ENCODE measurements around the gene CLEC18A.

CLEC18A gene

GRCh38 chr16:69927056-69927757, 23.9 kb upstream of the CLEC18A start:
- TF ChIP-seq CTCF (IDR thresholded peaks at IDR 0.05; ENCODE audit: low read depth, low read length) (no peak), POLR2A (IDR thresholded peaks at IDR 0.05; ENCODE audit: extremely low read depth, insufficient read length) (no peak), MAX (IDR thresholded peaks at IDR 0.05; ENCODE audit: low read depth, low read length) (no peak)
- no peak overlapping the region for H3K4me3 ChIP-seq (ENCODE audit: low read depth, low read length)
- DNase-seq (ENCODE audit: low read depth) = no peak

GRCh38 chr16:69928856-69929400, 22.2 kb upstream of the CLEC18A start:
- no peak overlapping the region for H3K4me3 ChIP-seq (ENCODE audit: low read depth, low read length)
- no peak for TF ChIP-seq MAX (IDR thresholded peaks at IDR 0.05; ENCODE audit: low read depth, low read length)
- no peak for TF ChIP-seq POLR2A (IDR thresholded peaks at IDR 0.05; ENCODE audit: extremely low read depth, insufficient read length)
- TF ChIP-seq MYC (IDR thresholded peaks at IDR 0.05; ENCODE audit: low read depth, low read length) = no peak
- no peak for TF ChIP-seq CTCF (IDR thresholded peaks at IDR 0.05; ENCODE audit: low read depth, low read length)
- no peak for DNase-seq (ENCODE audit: low read depth)

DNA sequence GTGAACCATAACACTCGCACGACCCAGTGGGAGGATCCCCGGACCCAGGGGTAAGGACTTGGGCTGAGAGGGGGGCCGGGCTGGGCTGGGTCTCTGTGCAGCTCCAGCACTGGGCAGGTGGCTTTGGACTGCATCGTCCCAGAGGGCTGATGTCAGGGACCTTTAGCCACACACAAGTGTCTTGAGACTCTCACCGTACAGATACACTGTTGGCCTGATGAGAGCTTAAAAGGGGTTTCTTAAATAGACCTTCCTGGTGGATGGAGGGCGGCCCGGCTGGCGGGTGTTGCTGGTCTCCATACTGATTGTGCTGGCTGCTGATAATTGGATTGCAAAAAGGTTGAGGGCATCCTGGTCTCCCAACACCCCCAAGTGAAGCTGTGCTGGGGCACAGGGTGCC, 21.7 kb upstream of the CLEC18A start:
- DNase-seq (ENCODE audit: low read depth) = no peak
- no peak for TF ChIP-seq CTCF (IDR thresholded peaks at IDR 0.05; ENCODE audit: low read depth, low read length)
- TF ChIP-seq MAX (IDR thresholded peaks at IDR 0.05; ENCODE audit: low read depth, low read length) = no peak
- TF ChIP-seq POLR2A (IDR thresholded peaks at IDR 0.05; ENCODE audit: extremely low read depth, insufficient read length) = no peak
- TF ChIP-seq MYC (IDR thresholded peaks at IDR 0.05; ENCODE audit: low read depth, low read length) = no peak

GRCh38 chr16:69930117-69930776, 20.9 kb upstream of the CLEC18A start:
- DNase-seq (ENCODE audit: low read depth) = peak; percentile 67
- H3K4me3 ChIP-seq (ENCODE audit: low read depth, low read length) = no peak overlapping the region
- TF ChIP-seq POLR2A (IDR thresholded peaks at IDR 0.05; ENCODE audit: extremely low read depth, insufficient read length) = no peak
- TF ChIP-seq MYC (IDR thresholded peaks at IDR 0.05; ENCODE audit: low read depth, low read length) = no peak
- TF ChIP-seq CTCF (IDR thresholded peaks at IDR 0.05; ENCODE audit: low read depth, low read length) = peak; percentile 62
- TF ChIP-seq MAX (IDR thresholded peaks at IDR 0.05; ENCODE audit: low read depth, low read length) = no peak

More for the DNA sequence above, 21.7 kb upstream of the CLEC18A start:
- no peak overlapping the region for H3K4me3 ChIP-seq (ENCODE audit: low read depth, low read length)

DNA sequence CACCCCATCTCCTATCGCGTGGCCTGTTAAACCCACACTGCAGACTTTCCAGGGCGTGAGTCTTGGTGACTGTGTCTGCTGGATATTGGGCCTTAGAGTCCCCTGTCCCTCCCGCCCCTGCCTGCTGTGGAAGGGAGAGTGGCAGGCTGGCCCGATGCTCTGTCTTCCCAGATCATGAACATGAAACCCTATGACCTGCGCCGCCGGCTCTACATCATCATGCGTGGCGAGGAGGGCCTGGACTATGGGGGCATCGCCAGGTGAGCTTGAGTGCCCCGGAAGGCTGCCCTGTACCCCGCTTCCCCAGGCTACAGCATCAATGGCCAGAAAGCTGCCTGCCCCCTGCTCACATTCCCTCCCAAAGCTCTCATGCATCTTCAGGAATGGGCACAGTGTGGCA, 19.5 kb upstream of the CLEC18A start:
- TF ChIP-seq POLR2A (IDR thresholded peaks at IDR 0.05; ENCODE audit: extremely low read depth, insufficient read length) (no peak), MAX (IDR thresholded peaks at IDR 0.05; ENCODE audit: low read depth, low read length) (no peak), CTCF (IDR thresholded peaks at IDR 0.05; ENCODE audit: low read depth, low read length) (no peak), MYC (IDR thresholded peaks at IDR 0.05; ENCODE audit: low read depth, low read length) (no peak)
- no peak for DNase-seq (ENCODE audit: low read depth)
- H3K4me3 ChIP-seq (ENCODE audit: low read depth, low read length) = no peak overlapping the region

Measured in NB4 (cell line).